ENCODE results near the gene AFF3.

- TF ChIP-seq RARB (CRISPR knock-in tag; IDR thresholded peaks at IDR 0.05) (no peak), PATZ1 (CRISPR knock-in tag; IDR thresholded peaks at IDR 0.05; ENCODE audit: borderline replicate concordance) (no peak), TSHZ2 (CRISPR knock-in tag; IDR thresholded peaks at IDR 0.05) (no peak), ZC3H10 (CRISPR knock-in tag; IDR thresholded peaks at IDR 0.05) (no peak), TOX (CRISPR knock-in tag; IDR thresholded peaks at IDR 0.05; ENCODE audit: borderline replicate concordance) (no peak), ARNTL (CRISPR knock-in tag; IDR thresholded peaks at IDR 0.05; ENCODE audit: borderline replicate concordance, low read depth) (no peak), TCF4 (CRISPR knock-in tag; IDR thresholded peaks at IDR 0.05; ENCODE audit: borderline replicate concordance) (no peak), PPARA (CRISPR knock-in tag; IDR thresholded peaks at IDR 0.05; ENCODE audit: borderline replicate concordance) (no peak), ZFP3 (CRISPR knock-in tag; IDR thresholded peaks at IDR 0.05) (no peak), CREB5 (CRISPR knock-in tag; IDR thresholded peaks at IDR 0.05; ENCODE audit: low read depth) (no peak)
These were observed 453.1 kb downstream of the AFF3 start for GRCh38 chr2:99689145-99689742.

Measured in SK-N-SH treated with all-trans-retinoic acid at 6 μM for 48 hours (cell line).